Fibroblast of pulmonary artery (primary cell): Measurements from ENCODE around the gene CARD10.

Source experiments
- DNase-seq: peaks from one replicate; pipeline ENCODE4 v3.0.0-alpha.2; 2010; ENCODE audit warnings: low read depth
- H3K4me3 ChIP-seq: replicated peaks from 2 replicates; pipeline ENCODE4 v1.5.1; 2011; ENCODE audit warnings: low read depth, mild to moderate bottlenecking, control low read depth, low read length, moderate library complexity
- TF ChIP-seq, protein P1 (sequence below): IDR thresholded peaks from 2 replicates; pipeline ENCODE4 v1.5.1; 2011; ENCODE audit warnings: mild to moderate bottlenecking, control low read depth, low read length, inconsistent platforms; ENCODE audit errors: missing control alignments

CARD10 gene

GRCh38 chr22:37502342-37503182 is 16.7 kb downstream of the CARD10 start:
- DNase-seq, result no peak
- TF ChIP-seq, protein P1, sequence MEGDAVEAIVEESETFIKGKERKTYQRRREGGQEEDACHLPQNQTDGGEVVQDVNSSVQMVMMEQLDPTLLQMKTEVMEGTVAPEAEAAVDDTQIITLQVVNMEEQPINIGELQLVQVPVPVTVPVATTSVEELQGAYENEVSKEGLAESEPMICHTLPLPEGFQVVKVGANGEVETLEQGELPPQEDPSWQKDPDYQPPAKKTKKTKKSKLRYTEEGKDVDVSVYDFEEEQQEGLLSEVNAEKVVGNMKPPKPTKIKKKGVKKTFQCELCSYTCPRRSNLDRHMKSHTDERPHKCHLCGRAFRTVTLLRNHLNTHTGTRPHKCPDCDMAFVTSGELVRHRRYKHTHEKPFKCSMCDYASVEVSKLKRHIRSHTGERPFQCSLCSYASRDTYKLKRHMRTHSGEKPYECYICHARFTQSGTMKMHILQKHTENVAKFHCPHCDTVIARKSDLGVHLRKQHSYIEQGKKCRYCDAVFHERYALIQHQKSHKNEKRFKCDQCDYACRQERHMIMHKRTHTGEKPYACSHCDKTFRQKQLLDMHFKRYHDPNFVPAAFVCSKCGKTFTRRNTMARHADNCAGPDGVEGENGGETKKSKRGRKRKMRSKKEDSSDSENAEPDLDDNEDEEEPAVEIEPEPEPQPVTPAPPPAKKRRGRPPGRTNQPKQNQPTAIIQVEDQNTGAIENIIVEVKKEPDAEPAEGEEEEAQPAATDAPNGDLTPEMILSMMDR, result no peak

DNA sequence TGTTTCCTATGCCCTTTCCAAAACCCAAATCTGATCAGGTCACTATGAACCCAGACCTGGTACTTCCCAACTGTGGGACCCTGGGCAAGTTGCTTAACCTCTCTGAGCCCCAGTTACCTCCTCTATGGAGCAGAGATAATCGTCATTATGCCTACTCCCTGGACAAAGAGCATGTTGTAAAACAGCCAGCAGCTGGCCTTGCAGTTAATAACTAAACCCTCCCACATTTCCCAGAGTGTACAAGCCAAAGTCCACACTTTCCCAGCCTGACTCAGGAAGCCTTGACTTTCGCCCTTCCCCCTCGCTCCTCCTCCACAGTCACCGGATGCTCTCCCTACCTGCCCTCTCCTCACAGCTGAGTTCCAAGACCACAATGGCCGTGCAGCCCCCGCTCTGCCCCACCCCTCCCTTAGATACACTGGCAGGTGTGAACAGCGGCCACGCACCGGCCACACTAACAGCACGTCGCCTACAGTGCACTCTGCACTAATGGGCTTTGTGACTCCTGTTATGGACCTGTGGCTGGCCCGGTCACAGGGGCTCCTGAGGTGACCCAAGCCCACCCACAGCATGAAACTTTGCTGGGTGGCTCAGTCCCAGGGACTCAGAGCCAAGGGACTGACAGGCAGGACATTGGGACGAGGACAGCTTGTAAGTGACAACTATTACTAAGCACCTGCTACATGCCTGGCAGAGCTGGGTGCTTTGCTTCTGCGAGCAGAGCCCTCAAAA is 17.4 kb downstream of the CARD10 start:
- TF ChIP-seq, protein P1, result no peak
- no peak overlapping the region for H3K4me3 ChIP-seq
- DNase-seq, result peak; percentile 94

More at GRCh38 chr22:37502342-37503182, 16.7 kb downstream of the CARD10 start:
- H3K4me3 ChIP-seq, result no peak overlapping the region

- peak; percentile 43 for DNase-seq
- TF ChIP-seq, protein P1, result no peak
- H3K4me3 ChIP-seq, result no peak overlapping the region
Measured at GRCh38 chr22:37500745-37501609, 18.2 kb downstream of the CARD10 start.

DNA sequence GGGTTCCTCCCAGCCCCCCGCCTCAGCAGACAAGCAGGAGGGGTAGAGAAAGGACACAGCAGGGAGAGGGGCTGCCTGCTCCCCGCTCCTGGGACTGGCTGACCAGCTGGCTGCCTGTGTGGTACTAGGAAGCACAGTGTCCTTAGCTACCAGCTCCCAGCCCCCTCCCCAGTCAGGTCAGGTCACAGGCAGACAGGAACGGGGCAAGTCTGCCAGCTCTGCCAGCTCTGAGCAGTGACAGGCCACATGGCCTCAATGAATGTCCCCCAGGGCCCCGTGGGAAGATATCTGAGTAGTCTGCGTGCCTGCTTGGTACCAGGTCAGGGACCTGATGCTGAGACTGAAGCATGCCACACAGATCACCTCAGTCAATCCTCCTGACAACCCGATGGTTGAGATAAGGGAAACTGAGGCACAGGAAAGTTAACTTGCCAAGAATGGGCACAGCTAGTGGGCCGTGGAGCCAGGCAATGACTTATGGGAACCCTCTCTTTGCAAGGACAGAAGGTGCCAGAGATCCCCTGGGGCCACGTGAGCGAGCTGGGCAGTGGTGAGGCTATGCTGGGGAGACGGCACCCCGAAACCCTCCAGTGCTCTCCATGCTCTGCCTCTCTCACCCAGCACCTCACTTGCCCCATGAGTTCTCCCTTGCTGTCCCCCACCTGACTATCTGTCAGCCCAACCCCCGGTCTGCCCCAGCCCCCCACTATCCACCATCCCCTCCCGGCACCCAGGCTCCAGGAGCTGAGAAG is 19.2 kb downstream of the CARD10 start:
- no peak overlapping the region for H3K4me3 ChIP-seq
- TF ChIP-seq, protein P1, result no peak
- no peak for DNase-seq

DNA sequence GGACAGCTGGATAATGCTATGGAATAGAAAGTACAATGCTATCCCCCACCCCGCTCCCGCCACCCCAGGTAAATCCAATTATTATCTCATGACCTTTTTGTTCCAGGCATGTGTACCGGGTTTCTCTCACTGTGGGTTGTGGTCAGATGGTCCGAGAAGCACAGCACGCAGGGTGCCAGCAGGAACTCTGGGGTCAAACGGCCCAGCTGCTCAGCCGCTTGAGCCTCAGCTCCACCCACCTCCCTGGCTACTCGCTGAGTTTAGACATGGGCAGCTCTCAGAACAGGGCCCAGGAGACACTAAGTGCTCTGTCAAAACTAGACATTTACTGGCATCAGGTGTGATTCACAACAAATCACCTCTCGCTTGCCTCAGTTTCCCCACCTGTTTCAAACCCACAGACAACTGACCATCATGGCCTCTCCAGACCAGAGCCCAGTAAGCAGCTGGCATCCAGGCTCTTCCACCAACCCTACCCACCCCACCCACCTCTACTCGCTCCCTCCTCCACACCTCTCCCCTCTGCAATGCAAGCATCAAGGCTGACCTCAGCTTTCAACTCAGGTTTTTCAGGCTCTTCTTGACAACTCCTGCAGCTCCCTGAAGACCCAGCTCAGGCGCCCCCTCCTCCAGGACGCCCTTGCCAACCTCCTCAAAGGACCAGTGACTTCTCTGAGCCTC is 20.0 kb downstream of the CARD10 start:
- no peak overlapping the region for H3K4me3 ChIP-seq
- TF ChIP-seq, protein P1, result no peak
- DNase-seq, result no peak
